Hepatocyte (in vitro differentiated cells): ENCODE data around the gene NETO1.

ENCODE experiments used
- EZH2 ChIP-seq: fragments of 200-600 bp; sonication (generic); IDR thresholded peaks from 2 replicates; pipeline ENCODE4 v1.6.1; 2016; ENCODE audit warnings: antibody characterized with exemption, mild to moderate bottlenecking, borderline replicate concordance
- EZH2phosphoT487 ChIP-seq: fragments of 200-600 bp; sonication (generic); IDR thresholded peaks from one replicate; pipeline ENCODE4 v1.6.1; 2018; ENCODE audit warnings: antibody characterized with exemption, mild to moderate bottlenecking, low read depth, moderate library complexity; ENCODE audit not compliant: unreplicated experiment, severe bottlenecking
- TF ChIP-seq, protein P1 (sequence below): fragments of 200-600 bp; sonication (generic); IDR thresholded peaks from 2 replicates; pipeline ENCODE4 v1.5.1; 2016; ENCODE audit warnings: antibody characterized with exemption, mild to moderate bottlenecking; ENCODE audit not compliant: poor library complexity

GRCh38 chr18:72899338-72899737 lies 31.6 kb upstream of the NETO1 start:
- TF ChIP-seq, protein P1, sequence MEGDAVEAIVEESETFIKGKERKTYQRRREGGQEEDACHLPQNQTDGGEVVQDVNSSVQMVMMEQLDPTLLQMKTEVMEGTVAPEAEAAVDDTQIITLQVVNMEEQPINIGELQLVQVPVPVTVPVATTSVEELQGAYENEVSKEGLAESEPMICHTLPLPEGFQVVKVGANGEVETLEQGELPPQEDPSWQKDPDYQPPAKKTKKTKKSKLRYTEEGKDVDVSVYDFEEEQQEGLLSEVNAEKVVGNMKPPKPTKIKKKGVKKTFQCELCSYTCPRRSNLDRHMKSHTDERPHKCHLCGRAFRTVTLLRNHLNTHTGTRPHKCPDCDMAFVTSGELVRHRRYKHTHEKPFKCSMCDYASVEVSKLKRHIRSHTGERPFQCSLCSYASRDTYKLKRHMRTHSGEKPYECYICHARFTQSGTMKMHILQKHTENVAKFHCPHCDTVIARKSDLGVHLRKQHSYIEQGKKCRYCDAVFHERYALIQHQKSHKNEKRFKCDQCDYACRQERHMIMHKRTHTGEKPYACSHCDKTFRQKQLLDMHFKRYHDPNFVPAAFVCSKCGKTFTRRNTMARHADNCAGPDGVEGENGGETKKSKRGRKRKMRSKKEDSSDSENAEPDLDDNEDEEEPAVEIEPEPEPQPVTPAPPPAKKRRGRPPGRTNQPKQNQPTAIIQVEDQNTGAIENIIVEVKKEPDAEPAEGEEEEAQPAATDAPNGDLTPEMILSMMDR, result no peak
- no peak for TF ChIP-seq EZH2
- TF ChIP-seq EZH2phosphoT487, result no peak
